Measurements from ENCODE around the gene MRPL12.

GRCh38 chr17:81741594-81742452 lies 38.7 kb downstream of the MRPL12 start:
- TF ChIP-seq POLR2A (IDR thresholded peaks at IDR 0.05) (no peak), CTCF (IDR thresholded peaks at IDR 0.05) (no peak)
